Measurements from ENCODE around the gene CDKN2D. TPM values are rescaled to one million over a fixed set of nuclear protein-coding genes. Genes with fewer than 3 reads are reported as not detected.
A peak's percentile ranks its signal among the peaks of the same experiment; 100 is the strongest.

CDKN2D gene
- total and polyA plus RNA-seq, 2 of the 8 experiments (the other 6 are each of a cell fraction or from before 2014, with no cell fraction given): 3.0 to 4.0 TPM

GRCh38 chr19:10543420-10544241 is 25.1 kb downstream of the CDKN2D start, which contains the start of gene ATG4D (continued):
- TF ChIP-seq SP2 (IDR thresholded peaks at IDR 0.05; ENCODE audit: low read length): no peak
- no peak for TF ChIP-seq RXRA (IDR thresholded peaks at IDR 0.05; ENCODE audit: insufficient read depth, low read depth, low read length)
- peak; percentile 81; the same call in 1 of the 2 replicates for TF ChIP-seq TBP (IDR thresholded peaks at IDR 0.05; ENCODE audit: low read depth, low read length)
- TF ChIP-seq POLR2A (IDR thresholded peaks at IDR 0.05; ENCODE audit: control extremely low read depth in 1 of 2, low read depth in 2 of 2, low read length in 2 of 2): peak; percentile 68 to 88
- no peak for TF ChIP-seq MAFK (IDR thresholded peaks at IDR 0.05; ENCODE audit: low read depth, low read length)
- no peak for TF ChIP-seq SIX5 (IDR thresholded peaks at IDR 0.05; ENCODE audit: low read depth, low read length)
- TF ChIP-seq CEBPB (IDR thresholded peaks at IDR 0.05; ENCODE audit: low read depth, low read length): no peak
- no peak for TF ChIP-seq JUND (IDR thresholded peaks at IDR 0.05; ENCODE audit: low read length)
- no peak for TF ChIP-seq FOSL1 (IDR thresholded peaks at IDR 0.05; ENCODE audit: insufficient read depth, low read depth, low read length)
- no peak for TF ChIP-seq RBBP5 (IDR thresholded peaks at IDR 0.05; ENCODE audit: borderline replicate concordance, low read depth, low read length)
- TF ChIP-seq, protein P1, sequence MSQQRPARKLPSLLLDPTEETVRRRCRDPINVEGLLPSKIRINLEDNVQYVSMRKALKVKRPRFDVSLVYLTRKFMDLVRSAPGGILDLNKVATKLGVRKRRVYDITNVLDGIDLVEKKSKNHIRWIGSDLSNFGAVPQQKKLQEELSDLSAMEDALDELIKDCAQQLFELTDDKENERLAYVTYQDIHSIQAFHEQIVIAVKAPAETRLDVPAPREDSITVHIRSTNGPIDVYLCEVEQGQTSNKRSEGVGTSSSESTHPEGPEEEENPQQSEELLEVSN (IDR thresholded peaks at IDR 0.05): no peak
- TF ChIP-seq, protein P2, sequence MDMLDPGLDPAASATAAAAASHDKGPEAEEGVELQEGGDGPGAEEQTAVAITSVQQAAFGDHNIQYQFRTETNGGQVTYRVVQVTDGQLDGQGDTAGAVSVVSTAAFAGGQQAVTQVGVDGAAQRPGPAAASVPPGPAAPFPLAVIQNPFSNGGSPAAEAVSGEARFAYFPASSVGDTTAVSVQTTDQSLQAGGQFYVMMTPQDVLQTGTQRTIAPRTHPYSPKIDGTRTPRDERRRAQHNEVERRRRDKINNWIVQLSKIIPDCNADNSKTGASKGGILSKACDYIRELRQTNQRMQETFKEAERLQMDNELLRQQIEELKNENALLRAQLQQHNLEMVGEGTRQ (IDR thresholded peaks at IDR 0.05; ENCODE audit: low read length): no peak
- TF ChIP-seq POU5F1 (IDR thresholded peaks at IDR 0.05; ENCODE audit: low read depth, low read length): no peak
- TF ChIP-seq ASH2L (IDR thresholded peaks at IDR 0.05; ENCODE audit: low read length): peak; percentile 35
- no peak for TF ChIP-seq ZNF274 (IDR thresholded peaks at IDR 0.05; ENCODE audit: borderline replicate concordance, extremely low read depth, low read length)
- TF ChIP-seq EGR1 (IDR thresholded peaks at IDR 0.05; ENCODE audit: borderline replicate concordance, low read depth, low read length): no peak
- no peak for TF ChIP-seq EP300 (IDR thresholded peaks at IDR 0.05; ENCODE audit: borderline replicate concordance in 1 of 2, low read depth in 2 of 2, low read length in 2 of 2)
- no peak for TF ChIP-seq SAP30 (IDR thresholded peaks at IDR 0.05; ENCODE audit: insufficient read depth, insufficient replicate concordance, low read length)
- TF ChIP-seq CHD1 (IDR thresholded peaks at IDR 0.05; ENCODE audit: low read depth, low read length): no peak
- no peak for TF ChIP-seq CHD2 (IDR thresholded peaks at IDR 0.05; ENCODE audit: low read length)
- TF ChIP-seq NANOG (IDR thresholded peaks at IDR 0.05; ENCODE audit: insufficient read depth, low read depth, low read length, poor library complexity, severe bottlenecking): no peak
- no peak for TF ChIP-seq SP4 (IDR thresholded peaks at IDR 0.05; ENCODE audit: low read length)
- TF ChIP-seq POLR2AphosphoS5 (IDR thresholded peaks at IDR 0.05; ENCODE audit: low read depth, low read length): peak; percentile 82

Data from H1 (cell line).